ENCODE results near the gene RANBP17.

Gene RANBP17

GRCh38 chr5:170941788-170942187 is 80.0 kb downstream of the RANBP17 start:
- no peak for ATAC-seq
- TF ChIP-seq ZFP30 (CRISPR knock-in tag; IDR thresholded peaks at IDR 0.05), result no peak
- no peak for TF ChIP-seq ZFP3 (CRISPR knock-in tag; IDR thresholded peaks at IDR 0.05)
- TF ChIP-seq GLIS3 (CRISPR knock-in tag; IDR thresholded peaks at IDR 0.05), result no peak
- no peak for TF ChIP-seq ARNTL (CRISPR knock-in tag; IDR thresholded peaks at IDR 0.05; ENCODE audit: borderline replicate concordance, low read depth)
- no peak for TF ChIP-seq PATZ1 (CRISPR knock-in tag; IDR thresholded peaks at IDR 0.05; ENCODE audit: borderline replicate concordance)
- no peak for TF ChIP-seq BACH2 (CRISPR knock-in tag; IDR thresholded peaks at IDR 0.05; ENCODE audit: borderline replicate concordance)
- TF ChIP-seq TOX (CRISPR knock-in tag; IDR thresholded peaks at IDR 0.05; ENCODE audit: borderline replicate concordance), result no peak
- TF ChIP-seq TCF4 (CRISPR knock-in tag; IDR thresholded peaks at IDR 0.05; ENCODE audit: borderline replicate concordance), result no peak
- no peak for TF ChIP-seq ZNF8 (CRISPR knock-in tag; IDR thresholded peaks at IDR 0.05)
- no peak for TF ChIP-seq PPARA (CRISPR knock-in tag; IDR thresholded peaks at IDR 0.05; ENCODE audit: borderline replicate concordance)
- no peak for TF ChIP-seq ISL1 (CRISPR knock-in tag; IDR thresholded peaks at IDR 0.05)
- no peak for TF ChIP-seq POU6F1 (CRISPR knock-in tag; IDR thresholded peaks at IDR 0.05; ENCODE audit: borderline replicate concordance, low read depth)
- TF ChIP-seq ESRRG (CRISPR knock-in tag; IDR thresholded peaks at IDR 0.05), result no peak
- TF ChIP-seq SNAI2 (CRISPR knock-in tag; IDR thresholded peaks at IDR 0.05), result no peak
- TF ChIP-seq TSHZ2 (CRISPR knock-in tag; IDR thresholded peaks at IDR 0.05), result no peak
- no peak for TF ChIP-seq CSDC2 (CRISPR knock-in tag; IDR thresholded peaks at IDR 0.05)
- TF ChIP-seq ZNF565 (CRISPR knock-in tag; conservative IDR thresholded peaks at IDR 0.05; ENCODE audit: low read depth), result no peak
- TF ChIP-seq CSRNP3 (CRISPR knock-in tag; IDR thresholded peaks at IDR 0.05), result no peak
- TF ChIP-seq OSR1 (CRISPR knock-in tag; IDR thresholded peaks at IDR 0.05), result no peak

GRCh38 chr5:170945275-170945674 is 83.5 kb downstream of the RANBP17 start:
- no peak for ATAC-seq
- TF ChIP-seq TSHZ2 (CRISPR knock-in tag; IDR thresholded peaks at IDR 0.05), result no peak
- TF ChIP-seq GLIS3 (CRISPR knock-in tag; IDR thresholded peaks at IDR 0.05), result no peak
- no peak for TF ChIP-seq TOX (CRISPR knock-in tag; IDR thresholded peaks at IDR 0.05; ENCODE audit: borderline replicate concordance)
- TF ChIP-seq ARNTL (CRISPR knock-in tag; IDR thresholded peaks at IDR 0.05; ENCODE audit: borderline replicate concordance, low read depth), result no peak
- TF ChIP-seq SNAI2 (CRISPR knock-in tag; IDR thresholded peaks at IDR 0.05), result no peak
- TF ChIP-seq TCF4 (CRISPR knock-in tag; IDR thresholded peaks at IDR 0.05; ENCODE audit: borderline replicate concordance), result no peak
- TF ChIP-seq RARB (CRISPR knock-in tag; IDR thresholded peaks at IDR 0.05), result no peak
- no peak for TF ChIP-seq ZNF8 (CRISPR knock-in tag; IDR thresholded peaks at IDR 0.05)
- no peak for TF ChIP-seq ZC3H10 (CRISPR knock-in tag; IDR thresholded peaks at IDR 0.05)
- no peak for TF ChIP-seq ZFP3 (CRISPR knock-in tag; IDR thresholded peaks at IDR 0.05)
- TF ChIP-seq CREB5 (CRISPR knock-in tag; IDR thresholded peaks at IDR 0.05; ENCODE audit: low read depth), result no peak
- TF ChIP-seq PPARA (CRISPR knock-in tag; IDR thresholded peaks at IDR 0.05; ENCODE audit: borderline replicate concordance), result no peak
- no peak for TF ChIP-seq POU6F1 (CRISPR knock-in tag; IDR thresholded peaks at IDR 0.05; ENCODE audit: borderline replicate concordance, low read depth)
- no peak for TF ChIP-seq PATZ1 (CRISPR knock-in tag; IDR thresholded peaks at IDR 0.05; ENCODE audit: borderline replicate concordance)
- no peak for TF ChIP-seq OSR1 (CRISPR knock-in tag; IDR thresholded peaks at IDR 0.05)

Data from SK-N-SH treated with all-trans-retinoic acid at 6 μM for 48 hours (cell line).